ENCODE results near the gene ENOSF1.

DNA sequence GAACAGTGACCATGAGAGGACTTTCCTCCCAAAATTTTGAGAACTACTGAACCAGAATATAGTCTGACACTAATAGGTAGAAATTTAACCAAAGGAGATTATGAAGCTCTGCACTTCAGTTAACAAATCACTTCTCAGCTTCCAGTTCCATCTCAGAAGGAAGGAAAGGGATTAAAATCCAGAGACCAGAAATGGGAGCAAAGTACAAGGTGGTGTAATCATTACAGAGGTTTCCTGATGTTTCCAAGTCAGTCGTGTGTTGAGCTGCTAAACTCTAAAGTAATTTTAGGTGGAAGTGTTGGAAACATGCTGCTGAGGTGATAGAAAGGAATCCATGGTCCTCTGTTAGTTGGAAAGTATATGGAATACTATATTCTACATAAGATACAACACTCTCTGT is 44.2 kb downstream of the ENOSF1 start:
- TF ChIP-seq POLR2A (IDR thresholded peaks at IDR 0.05), result no peak
- TF ChIP-seq, protein P1, sequence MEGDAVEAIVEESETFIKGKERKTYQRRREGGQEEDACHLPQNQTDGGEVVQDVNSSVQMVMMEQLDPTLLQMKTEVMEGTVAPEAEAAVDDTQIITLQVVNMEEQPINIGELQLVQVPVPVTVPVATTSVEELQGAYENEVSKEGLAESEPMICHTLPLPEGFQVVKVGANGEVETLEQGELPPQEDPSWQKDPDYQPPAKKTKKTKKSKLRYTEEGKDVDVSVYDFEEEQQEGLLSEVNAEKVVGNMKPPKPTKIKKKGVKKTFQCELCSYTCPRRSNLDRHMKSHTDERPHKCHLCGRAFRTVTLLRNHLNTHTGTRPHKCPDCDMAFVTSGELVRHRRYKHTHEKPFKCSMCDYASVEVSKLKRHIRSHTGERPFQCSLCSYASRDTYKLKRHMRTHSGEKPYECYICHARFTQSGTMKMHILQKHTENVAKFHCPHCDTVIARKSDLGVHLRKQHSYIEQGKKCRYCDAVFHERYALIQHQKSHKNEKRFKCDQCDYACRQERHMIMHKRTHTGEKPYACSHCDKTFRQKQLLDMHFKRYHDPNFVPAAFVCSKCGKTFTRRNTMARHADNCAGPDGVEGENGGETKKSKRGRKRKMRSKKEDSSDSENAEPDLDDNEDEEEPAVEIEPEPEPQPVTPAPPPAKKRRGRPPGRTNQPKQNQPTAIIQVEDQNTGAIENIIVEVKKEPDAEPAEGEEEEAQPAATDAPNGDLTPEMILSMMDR (IDR thresholded peaks at IDR 0.05), result no peak

Measured in thyroid gland (tissue), 4 donors.